NCI-H2196 (cell line): Measurements from ENCODE around the gene CAPN5.
A peak's percentile ranks its signal among the peaks of the same experiment; 100 is the strongest.

ENCODE experiments used
- DNase-seq: peaks from one replicate; lab custom pipeline; 2025; ENCODE audit not compliant: unreplicated experiment; lab: John Stamatoyannopoulos, UW

CAPN5 gene

DNA sequence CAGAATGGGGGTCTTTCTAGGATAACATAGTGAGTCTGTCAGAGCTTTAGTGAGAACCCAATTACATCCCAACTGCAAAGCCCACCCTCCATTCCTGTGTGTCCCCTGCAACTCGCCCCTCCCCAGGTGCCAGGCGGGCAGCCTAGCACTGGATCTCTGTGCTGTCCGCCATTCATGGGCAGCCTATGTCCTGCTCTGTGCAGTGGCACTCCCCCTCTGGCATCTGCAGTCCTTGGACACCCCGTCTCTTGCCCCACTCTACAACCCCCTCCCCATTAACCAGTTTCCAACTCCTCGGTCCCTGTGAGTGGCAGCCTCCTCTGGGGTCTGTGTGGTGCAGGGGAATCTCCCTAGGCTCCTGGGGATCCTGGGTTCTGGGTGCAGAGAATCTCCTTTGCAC, 98.3 kb downstream of the CAPN5 start:
- no peak for DNase-seq

DNA sequence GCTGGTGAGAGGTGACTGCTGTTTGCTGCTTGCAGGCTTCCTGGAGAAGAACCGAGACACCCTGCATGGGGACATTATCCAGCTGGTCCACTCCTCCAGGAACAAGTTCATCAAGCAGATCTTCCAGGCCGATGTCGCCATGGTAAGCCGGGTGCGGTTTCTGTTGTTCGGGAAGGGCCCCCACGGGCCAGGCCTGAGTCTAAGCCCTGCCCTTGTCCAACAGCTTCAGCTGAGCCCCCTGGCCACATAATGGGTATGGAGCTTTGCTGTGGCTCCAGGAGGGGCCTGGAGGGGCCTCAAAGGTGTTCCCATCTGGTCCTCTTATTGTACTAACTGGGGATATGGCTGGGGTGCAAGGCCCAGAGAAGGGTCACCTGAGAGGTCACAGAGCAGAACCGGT, 99.2 kb downstream of the CAPN5 start:
- no peak for DNase-seq

DNA sequence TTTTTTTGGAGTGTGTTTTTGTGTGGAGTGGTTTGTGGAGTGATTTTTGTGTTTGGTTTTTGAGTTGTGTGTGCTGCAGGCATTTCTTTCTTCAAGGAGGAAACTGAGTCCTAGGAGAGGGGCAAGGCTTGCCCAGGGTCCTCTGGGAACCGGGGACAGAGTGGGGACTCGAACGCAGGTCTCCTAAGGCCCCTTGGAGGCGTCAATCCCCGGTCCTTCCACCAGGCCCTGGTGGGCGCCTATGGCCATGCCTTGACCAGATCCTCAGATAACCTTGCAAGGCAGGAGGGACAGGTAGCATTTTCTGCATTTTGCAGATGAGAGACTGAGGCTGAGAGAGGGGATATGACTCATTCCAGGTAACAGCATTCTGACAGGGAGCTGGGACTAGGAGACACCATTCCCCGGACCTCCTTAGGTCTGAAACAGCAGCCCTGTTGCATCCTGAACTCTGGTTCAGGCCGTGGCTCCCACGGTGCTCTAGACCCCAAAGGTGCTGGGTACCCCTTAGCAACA, 100.4 kb downstream of the CAPN5 start:
- no peak for DNase-seq

DNA sequence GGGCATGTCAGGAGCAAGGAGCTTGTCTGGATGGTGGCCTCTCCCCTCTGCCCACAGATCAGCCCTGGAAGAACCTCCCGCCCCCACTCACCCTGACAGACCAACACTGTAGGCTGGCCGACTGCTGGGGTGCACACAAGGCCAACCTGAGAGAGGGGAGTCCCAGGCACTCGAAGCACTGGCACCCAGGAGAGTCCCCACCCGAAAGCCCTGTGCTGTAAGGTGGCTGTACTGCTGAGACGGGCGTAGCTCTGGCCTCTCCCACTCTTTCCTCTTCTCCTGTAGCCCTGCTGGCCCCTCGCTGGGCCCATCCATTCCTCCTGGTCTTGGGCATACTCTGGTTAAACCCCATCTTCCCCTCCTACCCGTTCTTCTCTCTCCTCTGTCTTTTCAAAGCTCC, 101.0 kb downstream of the CAPN5 start:
- DNase-seq, result no peak

DNA sequence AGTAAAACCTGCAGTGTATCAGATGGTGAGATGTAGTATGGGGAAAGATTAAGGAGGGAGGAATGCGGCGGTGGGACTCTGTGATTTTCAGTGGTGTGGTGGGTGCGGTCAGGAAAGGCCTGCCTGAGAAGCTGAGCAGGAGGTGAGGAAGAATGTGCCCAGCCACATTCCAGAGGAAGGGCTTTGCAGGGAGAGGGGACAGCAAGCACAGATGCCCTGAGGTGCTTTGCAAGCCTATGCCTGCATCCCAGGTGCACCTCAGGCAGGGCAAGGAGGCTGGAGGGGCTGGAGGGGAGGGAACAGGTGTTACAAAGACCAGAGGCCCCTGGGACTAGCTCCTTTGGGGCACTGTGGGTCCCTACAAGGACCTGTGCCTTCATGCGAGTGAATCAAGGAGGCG, 103.3 kb downstream of the CAPN5 start:
- no peak for DNase-seq

DNA sequence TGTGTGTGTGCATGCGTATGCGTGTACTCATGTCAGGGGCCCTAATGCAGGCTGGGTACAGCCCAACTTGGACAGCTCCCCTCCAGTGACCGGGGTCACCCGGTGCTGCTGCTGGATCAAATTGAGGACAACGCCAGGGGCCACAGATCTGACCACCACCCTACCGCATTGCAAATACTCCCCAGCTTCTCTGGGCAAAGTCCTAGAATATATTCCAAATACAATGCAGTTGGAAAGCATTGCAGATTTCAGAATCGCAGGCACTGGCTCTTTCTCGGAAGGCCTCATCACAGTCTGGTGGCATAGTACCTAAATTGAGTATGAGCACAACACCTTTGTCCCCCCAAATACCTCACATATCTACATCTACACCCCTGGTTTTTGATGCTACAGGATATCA, 104.5 kb downstream of the CAPN5 start:
- no peak for DNase-seq

DNA sequence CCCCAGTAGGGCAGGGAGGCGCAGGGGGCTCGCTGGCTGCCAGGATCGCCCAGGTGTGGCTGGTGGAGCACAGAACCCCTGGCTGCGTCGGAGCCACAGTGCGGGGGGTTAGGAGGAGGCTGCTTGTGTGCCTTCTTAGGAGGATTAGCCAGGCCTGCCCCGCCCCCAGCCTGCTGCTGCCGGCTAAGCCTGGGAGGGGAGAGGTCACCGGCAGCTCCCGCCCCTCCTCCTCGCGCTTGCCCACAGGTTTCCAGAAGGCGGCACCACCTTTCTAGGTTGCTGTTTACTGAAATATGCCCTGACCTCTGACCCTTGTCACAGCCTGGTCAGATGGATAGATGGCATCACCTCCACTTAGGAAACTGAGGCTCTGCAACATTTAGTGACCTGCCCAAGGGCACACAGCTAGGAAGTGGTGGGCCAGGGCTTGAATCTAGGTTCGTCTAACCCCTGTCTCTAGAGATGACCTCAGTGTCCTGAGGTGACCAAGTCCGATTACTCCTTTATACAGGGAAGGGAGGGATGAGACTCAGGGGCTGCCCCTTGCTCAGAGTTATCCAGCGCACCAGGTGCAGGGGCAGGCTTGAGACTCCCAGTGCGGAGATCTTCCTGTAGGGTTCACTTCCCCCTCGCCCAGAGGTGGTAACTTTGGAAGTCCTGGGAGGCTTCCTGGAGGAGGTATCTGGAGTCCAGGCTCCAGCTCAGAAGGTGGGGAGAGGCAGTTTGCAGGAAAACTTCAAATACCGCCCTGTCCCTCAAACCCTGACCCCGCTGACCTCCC, 105.3 kb downstream of the CAPN5 start:
- DNase-seq, result no peak

DNA sequence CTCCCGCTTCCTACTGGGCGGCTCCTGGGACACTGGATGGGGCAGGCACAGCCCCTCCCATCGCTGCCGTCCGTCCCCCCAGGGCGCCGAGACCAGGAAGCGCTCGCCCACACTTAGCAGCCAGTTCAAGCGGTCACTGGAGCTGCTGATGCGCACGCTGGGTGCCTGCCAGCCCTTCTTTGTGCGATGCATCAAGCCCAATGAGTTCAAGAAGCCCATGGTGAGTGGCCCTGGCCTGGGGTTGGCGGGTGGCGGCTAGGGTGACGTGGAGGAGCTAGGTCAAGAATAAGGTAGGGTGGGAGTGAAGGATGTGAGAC, 105.9 kb downstream of the CAPN5 start:
- DNase-seq, result peak; percentile 9

DNA sequence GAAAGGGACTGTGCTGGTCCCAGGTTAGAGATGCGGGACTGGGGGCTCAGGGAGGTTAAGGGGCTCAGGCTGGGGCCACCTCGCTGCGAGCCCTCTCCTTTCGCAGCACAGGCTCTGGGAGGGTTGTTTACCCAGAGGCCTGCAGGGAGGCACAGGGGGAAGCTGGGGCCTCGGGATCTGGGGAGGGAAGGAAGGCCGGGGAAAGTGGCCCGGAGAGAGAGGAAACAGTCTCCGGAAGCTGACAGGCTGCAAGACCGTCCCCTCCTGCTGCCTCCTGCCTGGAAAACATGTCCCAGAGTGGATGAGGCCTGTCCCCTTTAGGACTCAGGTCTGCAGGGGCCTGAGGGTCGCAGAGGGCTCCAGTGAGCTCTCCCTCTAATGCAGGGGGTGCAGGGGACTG, 106.7 kb downstream of the CAPN5 start:
- no peak for DNase-seq

DNA sequence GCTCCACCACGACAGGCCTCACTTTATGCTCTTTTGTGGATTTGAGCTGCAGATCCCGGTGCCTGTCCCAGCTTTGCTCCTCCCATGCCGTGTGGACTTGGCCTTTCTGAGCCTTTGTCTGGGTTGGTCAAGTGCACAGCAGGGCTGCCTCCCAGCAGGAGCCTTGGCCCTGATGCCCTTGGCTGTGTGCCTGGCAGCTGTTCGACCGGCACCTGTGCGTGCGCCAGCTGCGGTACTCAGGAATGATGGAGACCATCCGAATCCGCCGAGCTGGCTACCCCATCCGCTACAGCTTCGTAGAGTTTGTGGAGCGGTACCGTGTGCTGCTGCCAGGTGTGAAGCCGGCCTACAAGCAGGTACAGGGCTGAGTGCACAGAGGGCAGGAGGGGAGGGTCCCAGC, 107.8 kb downstream of the CAPN5 start:
- DNase-seq, result peak; percentile 86

DNA sequence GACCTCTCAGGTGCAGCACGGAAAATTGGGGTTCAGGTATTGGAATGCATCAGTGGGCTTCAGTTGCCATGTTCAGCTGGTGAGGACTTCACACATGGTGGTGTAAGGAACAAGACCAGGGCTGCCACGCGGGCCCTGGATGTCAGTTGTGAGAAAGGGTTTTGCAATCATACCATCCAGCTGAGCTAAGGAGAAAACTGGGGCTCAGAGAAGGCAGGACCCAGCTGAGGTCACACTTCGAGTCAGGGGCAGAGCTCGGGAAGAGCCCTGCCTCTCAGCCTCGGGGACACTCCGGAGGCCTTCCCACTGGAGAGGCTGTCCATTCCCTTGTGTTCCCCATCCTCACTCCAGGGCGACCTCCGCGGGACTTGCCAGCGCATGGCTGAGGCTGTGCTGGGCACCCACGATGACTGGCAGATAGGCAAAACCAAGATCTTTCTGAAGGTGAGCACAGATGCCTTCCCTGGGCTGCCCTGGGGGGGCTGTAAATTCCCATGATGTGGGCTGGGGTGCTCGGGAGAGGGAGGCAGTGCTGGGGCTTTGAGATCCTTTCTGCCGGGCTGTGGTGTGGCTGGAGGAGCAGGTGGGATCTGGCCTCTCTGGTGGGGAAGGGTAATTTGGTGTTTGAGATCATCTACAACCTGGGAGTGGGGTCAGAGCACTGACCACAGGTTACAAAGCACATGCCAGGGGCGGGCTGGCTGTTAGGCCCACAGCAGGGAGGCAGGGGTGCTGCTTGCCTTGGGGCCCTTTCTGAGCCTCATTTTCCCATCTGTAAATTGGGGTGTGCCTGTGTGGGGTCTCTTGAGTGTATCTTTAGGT, 108.5 kb downstream of the CAPN5 start:
- no peak for DNase-seq
